HepG2 (cell line): ENCODE results near the gene PARP14. TPM values are rescaled to one million over a fixed set of nuclear protein-coding genes. Genes with fewer than 3 reads are reported as not detected.

Experiments
- CC2D1A ChIP-seq: sonication (generic); formaldehyde crosslinking; IDR thresholded peaks from 2 replicates; pipeline ENCODE4 v1.8.1; 2023; ENCODE audit warnings: mild to moderate bottlenecking, missing genetic modification reagents
- E2F5 ChIP-seq: sonication (generic); formaldehyde crosslinking; conservative IDR thresholded peaks from 2 replicates; pipeline ENCODE4 v1.4.0; 2020; ENCODE audit warnings: missing genetic modification reagents
- MED13 ChIP-seq: sonication (generic); formaldehyde crosslinking; IDR thresholded peaks from 2 replicates; pipeline ENCODE4 v1.5.0; 2020; ENCODE audit warnings: missing genetic modification reagents
- NFKBIZ ChIP-seq: IDR thresholded peaks from 2 replicates; pipeline ENCODE4 v1.6.1; 2018; ENCODE audit warnings: missing genetic modification reagents, missing compliant biosample characterization
- PLSCR1 ChIP-seq: sonication (generic); formaldehyde crosslinking; IDR thresholded peaks from 2 replicates; pipeline ENCODE4 v1.5.0; 2020; ENCODE audit warnings: missing genetic modification reagents, mild to moderate bottlenecking, borderline replicate concordance
- RAD51 ChIP-seq: fragments of 450-650 bp; IDR thresholded peaks from 2 replicates; pipeline ENCODE4 v1.6.1; 2016; ENCODE audit warnings: borderline replicate concordance
- RORA ChIP-seq: sonication (generic); formaldehyde crosslinking; IDR thresholded peaks from 2 replicates; pipeline ENCODE4 v1.5.0; 2020; ENCODE audit warnings: mild to moderate bottlenecking, missing genetic modification reagents, moderate library complexity
- TRIM22 ChIP-seq: fragments of 450-650 bp; IDR thresholded peaks from 2 replicates; pipeline ENCODE4 v1.6.1; 2017
- ZBTB46 ChIP-seq: sonication (generic); formaldehyde crosslinking; IDR thresholded peaks from 2 replicates; pipeline ENCODE4 v1.4.0; 2020; ENCODE audit warnings: mild to moderate bottlenecking, missing genetic modification reagents, borderline replicate concordance
- ZNF317 ChIP-seq: sonication (generic); formaldehyde crosslinking; IDR thresholded peaks from 2 replicates; pipeline ENCODE4 v1.5.0; 2020; ENCODE audit warnings: mild to moderate bottlenecking, missing genetic modification reagents
- ZNF383 ChIP-seq: sonication (generic); formaldehyde crosslinking; IDR thresholded peaks from 2 replicates; pipeline ENCODE4 v1.4.0; 2020; ENCODE audit warnings: missing genetic modification reagents, mild to moderate bottlenecking, borderline replicate concordance
- ZNF547 ChIP-seq: sonication (generic); formaldehyde crosslinking; IDR thresholded peaks from 2 replicates; pipeline ENCODE4 v1.5.1; 2020; ENCODE audit warnings: mild to moderate bottlenecking, missing genetic modification reagents
- ZNF788 ChIP-seq: sonication (generic); formaldehyde crosslinking; IDR thresholded peaks from 2 replicates; pipeline ENCODE4 v1.5.0; 2020; ENCODE audit warnings: mild to moderate bottlenecking, missing genetic modification reagents, borderline replicate concordance
- polyA plus RNA-seq, 8 experiments: library from polyadenylated mRNA; depleted of rRNA in 3 of 8; stranded (reverse) in 7 of 8; unstranded in 1 of 8; fragments of >200 nt; fragmentation: Illumina TruSeq in 4 of 8; extraction: Trizol in 4 of 8; gene quantifications; 2 replicates each; pipeline versions ENCODE4 v1.2.1 to v1.2.3, GENCODE V29; 2011 to 2016; ENCODE audit warnings: low read depth in 4 of 8, missing spikeins in 1 of 8, mixed read lengths in 1 of 8; ENCODE audit not compliant: insufficient read depth in 1 of 8
- total RNA-seq, 5 experiments: library from RNA; depleted of rRNA; stranded (reverse); fragments of >200 nt; fragmentation: Illumina TruSeq; extraction: Trizol; gene quantifications; 2 replicates each; pipeline ENCODE4 v1.2.3, GENCODE V29; 2016; ENCODE audit warnings: low read depth in 1 of 5

PARP14 gene
- total and polyA plus RNA-seq, 2 of the 13 experiments (the other 11 are each of a cell fraction or from before 2014, with no cell fraction given): 9.0 to 19.1 TPM

GRCh38 chr3:122662505-122662904 is 18.1 kb upstream of the PARP14 start (continued):
- no peak for TF ChIP-seq E2F5
- no peak for TF ChIP-seq ZNF317
- no peak for TF ChIP-seq CC2D1A
- no peak for TF ChIP-seq ZBTB46 (CRISPR knock-in tag)
- TF ChIP-seq NFKBIZ: no peak
- no peak for TF ChIP-seq MED13
- no peak for TF ChIP-seq PLSCR1
- TF ChIP-seq ZNF788 (CRISPR knock-in tag): no peak
- TF ChIP-seq ZNF383: no peak
- TF ChIP-seq ZNF547 (CRISPR knock-in tag): no peak
- no peak for TF ChIP-seq RORA (CRISPR knock-in tag)
- TF ChIP-seq TRIM22: no peak
- TF ChIP-seq RAD51: no peak
